22Rv1 (cell line): Measurements from ENCODE around the gene PCDHGB5.

Experiments
- CTCF ChIP-seq: fragments of 450-650 bp; IDR thresholded peaks from 2 replicates; pipeline ENCODE4 v1.5.1; 2017; ENCODE audit warnings: mild to moderate bottlenecking
- ZFX ChIP-seq: fragments of 450-650 bp; IDR thresholded peaks from 2 replicates; pipeline ENCODE4 v1.6.1; 2017; ENCODE audit warnings: antibody characterized with exemption, borderline replicate concordance

GRCh38 chr5:141383345-141383744, 14.4 kb upstream of the PCDHGB5 start:
- TF ChIP-seq CTCF (no peak), ZFX (no peak)
